Measurements from ENCODE around the gene NCOR2.

DNA sequence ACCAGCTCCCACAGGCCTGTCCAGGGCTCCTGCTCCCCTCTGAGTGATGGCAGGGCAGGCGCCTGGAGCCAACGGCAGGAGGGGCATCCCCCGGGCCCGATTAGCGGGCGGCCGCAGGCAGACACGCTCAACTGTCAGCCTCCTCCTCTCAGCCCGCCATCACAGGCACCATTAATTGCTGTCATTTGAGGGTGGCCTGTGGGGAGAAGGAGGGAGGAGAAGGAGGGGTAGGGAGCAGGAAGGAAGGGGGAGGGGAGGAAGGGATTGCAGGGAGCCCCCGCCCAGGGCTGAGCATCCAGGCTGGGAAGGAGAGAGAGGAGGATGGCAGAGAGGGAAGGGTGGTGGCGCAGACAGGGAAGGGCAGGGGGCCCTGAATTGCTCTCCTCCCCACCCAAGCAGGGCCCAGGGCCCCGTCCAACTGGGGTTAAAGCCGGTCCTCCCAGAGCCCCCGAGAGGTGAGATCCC, 36.1 kb downstream of the NCOR2 start:
- no peak for TF ChIP-seq EP300 (IDR thresholded peaks at IDR 0.05)
- TF ChIP-seq, protein P1, sequence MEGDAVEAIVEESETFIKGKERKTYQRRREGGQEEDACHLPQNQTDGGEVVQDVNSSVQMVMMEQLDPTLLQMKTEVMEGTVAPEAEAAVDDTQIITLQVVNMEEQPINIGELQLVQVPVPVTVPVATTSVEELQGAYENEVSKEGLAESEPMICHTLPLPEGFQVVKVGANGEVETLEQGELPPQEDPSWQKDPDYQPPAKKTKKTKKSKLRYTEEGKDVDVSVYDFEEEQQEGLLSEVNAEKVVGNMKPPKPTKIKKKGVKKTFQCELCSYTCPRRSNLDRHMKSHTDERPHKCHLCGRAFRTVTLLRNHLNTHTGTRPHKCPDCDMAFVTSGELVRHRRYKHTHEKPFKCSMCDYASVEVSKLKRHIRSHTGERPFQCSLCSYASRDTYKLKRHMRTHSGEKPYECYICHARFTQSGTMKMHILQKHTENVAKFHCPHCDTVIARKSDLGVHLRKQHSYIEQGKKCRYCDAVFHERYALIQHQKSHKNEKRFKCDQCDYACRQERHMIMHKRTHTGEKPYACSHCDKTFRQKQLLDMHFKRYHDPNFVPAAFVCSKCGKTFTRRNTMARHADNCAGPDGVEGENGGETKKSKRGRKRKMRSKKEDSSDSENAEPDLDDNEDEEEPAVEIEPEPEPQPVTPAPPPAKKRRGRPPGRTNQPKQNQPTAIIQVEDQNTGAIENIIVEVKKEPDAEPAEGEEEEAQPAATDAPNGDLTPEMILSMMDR (IDR thresholded peaks at IDR 0.05), result no peak
- no peak for TF ChIP-seq POLR2A (IDR thresholded peaks at IDR 0.05)

Measured in suprapubic skin (tissue), 3 donors.